HG03565 (cell line): Measurements from ENCODE around the gene SYNPR.

Source experiments
- ATAC-seq: cut with Tn5 transposase; IDR thresholded peaks from one replicate; pipeline ENCODE4 v1.9.1; 2021; ENCODE audit warnings: mild to moderate bottlenecking, moderate library complexity; ENCODE audit not compliant: unreplicated experiment

Gene SYNPR

DNA sequence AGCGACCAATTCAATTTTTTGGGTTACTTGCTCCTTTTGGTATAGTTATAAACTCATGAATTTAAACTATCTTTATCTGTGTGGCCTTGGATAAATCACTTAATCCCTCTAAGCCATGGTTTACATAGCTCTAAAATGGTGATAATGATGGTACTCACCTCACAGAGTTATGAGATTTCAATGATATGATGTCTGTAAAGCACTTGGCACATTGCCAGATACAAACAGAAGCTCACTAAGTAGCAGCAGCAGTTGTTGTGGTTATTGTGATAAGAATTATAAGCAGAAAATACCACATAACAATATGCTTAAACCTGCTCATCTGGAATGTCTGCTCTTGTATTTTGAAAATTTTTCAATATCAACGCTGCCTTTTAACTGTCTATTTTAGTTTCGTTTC is 189.3 kb downstream of the SYNPR start:
- no peak for ATAC-seq

DNA sequence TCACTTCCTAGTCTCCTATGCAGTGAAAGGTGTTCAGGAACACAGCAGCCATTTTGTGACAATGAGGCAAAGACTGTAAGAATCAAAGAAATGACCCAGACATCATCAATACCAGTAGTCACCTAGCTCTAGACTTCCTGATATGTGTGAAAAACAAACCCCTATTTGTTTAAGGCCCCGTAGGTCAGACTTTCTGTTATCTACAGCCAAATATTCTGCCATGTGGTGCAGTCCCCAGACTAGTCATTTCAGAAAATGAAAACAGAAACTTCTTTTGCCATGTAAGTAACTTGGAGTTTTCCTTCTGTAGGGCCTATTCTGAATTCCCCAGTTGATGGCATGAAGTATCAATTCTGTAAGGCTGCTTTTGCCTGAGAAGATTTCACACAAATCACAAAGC is 192.6 kb downstream of the SYNPR start:
- peak; percentile 73 for ATAC-seq

DNA sequence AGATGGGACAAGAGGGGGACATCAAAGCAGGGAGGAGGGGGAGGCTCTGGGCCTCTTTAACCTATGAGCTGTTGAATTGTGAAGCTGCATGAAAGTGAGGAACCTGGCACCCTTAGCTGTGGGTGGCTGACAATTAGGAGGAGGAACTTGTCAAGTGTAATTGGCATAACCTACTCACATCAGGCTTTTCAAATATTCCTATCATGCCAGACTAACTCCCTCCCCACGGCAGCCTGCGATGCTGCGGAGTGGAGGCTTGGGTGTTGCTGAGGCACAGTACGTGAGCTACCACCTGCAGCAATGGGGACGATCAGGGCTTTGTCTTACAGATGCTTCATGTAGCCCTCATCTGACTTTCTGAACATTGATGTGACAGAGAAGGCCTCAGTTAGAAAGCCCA is 193.7 kb downstream of the SYNPR start:
- ATAC-seq: no peak

DNA sequence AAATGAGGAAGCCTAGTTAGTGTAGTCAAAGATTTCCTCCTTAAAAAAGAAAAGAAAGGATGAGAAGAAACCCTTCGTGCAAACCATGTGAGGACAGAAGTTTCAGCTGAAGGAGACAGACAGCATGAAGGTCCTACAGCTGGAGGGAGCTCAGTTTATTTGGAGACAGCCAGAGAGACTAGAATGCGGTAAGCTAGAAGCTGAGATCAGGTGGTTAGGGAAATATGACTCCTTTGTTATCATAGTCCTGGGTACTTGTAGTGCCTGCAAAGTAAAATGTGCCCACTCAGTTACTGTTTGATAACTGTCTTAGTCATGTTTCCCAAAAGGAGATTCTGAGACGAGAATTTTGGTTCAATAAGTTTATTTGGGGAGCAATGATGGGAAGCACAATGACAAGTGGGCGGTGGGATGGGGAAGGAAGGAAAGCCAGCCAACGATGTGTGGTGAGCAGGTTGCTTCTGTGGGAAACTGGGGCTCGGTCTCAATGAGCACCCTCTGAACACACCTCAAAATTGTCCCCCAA is 195.6 kb downstream of the SYNPR start:
- no peak for ATAC-seq

DNA sequence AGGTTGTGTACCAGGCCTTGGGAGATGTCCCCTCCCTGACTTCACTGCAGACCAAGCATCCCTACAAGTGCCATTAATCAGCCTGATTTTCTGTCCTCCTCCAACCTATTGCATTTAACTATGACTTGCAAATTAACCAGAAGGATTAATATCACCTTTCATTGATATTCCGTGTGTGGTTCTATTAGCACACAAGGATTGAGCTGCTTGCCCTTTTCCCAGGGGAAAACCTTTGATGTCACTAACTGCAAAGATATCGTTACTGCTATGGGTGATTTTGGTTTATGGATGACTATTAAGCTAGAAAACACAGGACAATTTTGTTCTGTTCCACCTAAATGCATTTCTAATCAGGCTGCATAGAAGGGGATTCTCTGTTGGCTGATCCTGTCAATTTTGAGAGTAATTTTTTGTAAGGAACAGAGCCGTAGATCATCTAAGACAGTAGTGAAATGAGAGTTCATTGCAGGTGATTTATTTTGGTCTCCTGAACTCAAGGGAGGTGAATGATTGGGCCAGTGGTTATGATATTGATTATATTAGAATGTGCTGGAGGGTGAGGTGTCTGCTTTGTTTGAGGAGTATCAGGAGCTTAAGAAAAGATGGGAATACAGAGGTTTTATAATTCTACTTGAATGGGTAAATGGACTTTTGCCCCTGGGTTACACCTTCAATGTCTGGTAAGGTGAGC is 196.9 kb downstream of the SYNPR start:
- ATAC-seq: no peak

DNA sequence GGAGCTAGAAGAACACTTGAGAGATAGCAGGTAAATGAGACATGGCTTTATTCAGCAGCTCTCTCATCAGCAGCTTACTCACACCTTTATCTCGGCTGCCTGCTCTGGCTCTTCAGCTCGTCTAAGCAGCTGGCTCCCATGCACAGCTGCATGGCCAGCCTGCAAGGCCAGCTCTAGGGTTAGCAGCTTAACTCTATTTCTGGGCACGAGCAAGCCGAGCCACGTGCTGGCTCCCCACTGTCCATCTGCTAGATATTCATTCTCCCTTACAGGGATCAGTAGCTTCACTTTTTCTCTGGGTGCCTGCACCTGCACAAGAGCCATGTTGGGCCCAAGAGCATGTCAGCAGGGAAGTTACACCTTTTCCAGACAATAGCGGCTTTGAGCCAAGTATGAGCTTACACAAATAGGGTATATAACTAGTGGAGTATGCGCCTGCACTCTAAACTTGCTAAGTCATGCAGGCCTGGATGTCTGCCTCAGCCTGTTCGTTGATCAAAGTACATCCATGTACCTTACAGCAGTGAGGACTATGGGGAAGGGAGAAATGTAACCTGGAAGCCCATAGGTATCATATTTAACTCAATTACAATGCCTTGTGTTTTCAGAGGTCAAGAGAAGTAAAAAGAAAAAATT is 199.5 kb downstream of the SYNPR start:
- ATAC-seq: no peak

DNA sequence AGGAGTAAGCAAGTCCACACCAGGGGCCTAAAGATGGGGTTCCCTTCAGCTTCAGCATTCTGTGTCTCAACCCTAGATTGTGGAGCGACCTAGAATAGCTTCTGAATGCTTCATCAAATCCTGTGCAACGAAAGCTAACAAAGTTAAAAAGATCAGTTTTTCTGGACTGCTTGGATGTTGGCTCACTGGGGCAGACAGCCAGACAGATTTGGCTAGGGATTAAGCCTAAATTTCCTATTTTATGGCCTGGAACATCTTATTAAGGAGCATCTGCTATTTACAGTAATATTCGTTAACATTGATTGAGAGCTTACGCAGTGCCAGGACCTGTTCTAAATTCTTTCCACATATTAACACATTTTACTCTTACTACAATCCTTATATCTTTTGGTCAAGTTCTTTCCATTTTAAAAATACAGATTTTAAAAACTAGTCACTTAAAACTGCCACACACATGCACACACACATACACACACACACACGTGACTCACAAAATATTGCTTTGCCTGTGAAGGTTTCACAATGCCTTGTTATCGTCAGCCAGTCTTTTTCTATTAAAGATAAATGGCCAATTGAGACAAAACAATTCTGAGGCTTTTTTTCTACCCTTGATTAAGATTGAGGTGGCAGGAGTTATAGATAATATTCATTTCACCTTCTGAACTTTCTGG is 201.0 kb downstream of the SYNPR start:
- no peak for ATAC-seq

DNA sequence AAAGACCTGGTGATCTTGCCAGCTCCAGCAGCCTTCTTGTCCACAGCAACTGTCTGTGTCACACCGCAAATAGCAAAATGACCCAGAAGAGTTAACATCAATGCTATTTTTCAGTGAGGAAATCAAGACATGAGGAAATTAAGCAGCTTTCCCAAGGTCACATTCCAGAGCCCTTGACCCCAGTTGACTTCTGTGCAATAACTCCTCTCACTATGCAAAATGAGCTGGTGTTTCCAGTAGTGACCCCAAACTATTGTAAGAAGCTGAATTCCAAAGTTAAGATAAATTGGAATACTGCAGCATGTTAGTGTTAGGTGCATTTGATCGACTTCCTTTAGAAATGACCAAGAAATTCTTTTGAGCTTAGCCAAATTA is 201.5 kb downstream of the SYNPR start:
- ATAC-seq: no peak

DNA sequence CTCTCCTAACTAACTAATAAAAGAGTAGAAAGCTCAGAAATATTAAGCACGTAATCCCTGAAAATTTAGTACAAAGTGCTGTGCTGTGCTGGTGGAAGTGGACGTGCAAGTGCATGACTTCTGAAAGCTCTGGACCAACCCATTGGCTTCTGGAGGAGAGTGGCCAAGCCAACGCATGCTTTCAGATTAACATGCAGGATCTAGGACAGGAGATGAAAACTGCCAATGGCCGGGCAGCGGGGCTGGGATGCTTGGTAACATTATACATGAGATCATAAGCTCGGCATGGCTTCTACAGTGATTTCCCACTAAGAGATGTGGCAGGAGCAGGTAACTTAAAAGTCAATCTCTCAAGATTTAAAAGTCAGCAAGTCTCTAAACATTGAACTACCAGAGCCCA is 203.5 kb downstream of the SYNPR start:
- no peak for ATAC-seq

DNA sequence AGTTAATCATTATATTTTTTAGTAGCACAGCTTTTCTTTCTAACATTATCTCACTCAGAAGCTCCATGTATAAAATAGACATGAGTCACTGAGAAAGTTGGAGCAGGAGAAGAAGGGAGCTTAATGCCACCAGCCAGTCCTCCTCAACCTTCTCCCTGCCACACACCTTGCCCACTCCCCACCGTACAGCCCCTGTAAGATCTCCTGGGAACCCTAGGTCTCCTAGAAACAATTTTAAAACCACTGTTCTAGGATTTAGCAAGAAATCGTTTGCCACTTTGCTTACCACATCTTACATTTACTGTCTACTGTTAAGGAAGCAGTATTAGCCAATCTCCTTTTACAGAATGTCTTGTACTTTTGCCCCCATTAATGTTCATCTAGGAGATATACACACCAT is 204.2 kb downstream of the SYNPR start:
- no peak for ATAC-seq

DNA sequence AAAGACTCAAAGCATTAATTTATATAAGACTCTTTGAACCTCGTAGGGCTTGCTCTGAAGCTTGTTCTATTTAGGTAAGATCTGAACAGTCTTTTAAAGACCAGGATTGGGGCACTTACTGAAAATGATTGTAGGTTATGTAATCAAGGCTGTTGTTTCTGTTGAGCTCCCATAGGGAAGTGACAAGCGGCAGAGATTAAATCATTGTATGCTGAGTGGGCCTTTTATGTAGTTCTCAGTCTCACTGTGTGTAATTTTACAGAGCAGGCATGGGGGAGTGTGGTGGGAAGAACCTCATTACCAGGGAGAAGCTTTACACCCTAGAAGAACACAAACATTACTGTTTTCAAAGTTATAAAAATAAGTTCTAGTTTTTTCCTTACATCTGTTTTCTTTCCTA is 214.4 kb downstream of the SYNPR start:
- no peak for ATAC-seq

DNA sequence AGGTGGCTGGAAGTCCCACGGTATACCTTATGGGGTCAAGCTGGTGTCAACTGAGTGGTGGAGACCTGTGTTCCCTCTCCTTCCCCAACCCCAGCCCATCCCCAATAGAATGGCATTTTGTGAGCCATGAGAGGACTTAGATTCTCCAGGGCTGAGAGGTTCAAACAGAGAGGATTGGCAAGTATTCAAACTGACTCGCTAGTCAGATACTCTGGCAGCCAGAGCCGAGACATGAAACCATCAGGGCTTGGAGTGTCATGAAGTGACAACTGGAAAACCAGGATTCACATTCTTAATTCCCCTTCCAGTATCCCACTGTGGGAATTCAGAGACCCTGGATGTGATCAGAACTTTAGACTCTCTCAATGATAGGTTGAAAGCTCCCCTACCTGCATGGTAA is 215.0 kb downstream of the SYNPR start:
- ATAC-seq: no peak

DNA sequence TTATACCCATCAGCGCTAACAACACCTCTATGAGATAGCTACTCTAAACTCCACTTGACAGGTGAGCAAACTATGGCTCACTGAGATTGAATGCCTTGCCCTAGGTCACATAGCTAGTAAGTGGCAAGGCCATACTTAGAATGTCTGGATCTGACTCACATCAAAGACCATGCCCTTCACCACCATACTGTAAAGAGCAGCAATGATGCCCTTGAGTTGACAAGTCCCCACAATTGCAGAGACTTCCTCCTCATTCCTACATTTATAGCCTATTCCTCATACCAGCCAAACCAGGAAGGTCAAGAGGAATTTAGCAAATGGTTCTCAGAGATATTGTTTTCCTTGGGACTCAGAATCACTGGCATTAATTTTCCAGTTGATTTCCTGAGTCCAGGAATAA is 216.5 kb downstream of the SYNPR start:
- ATAC-seq: no peak

DNA sequence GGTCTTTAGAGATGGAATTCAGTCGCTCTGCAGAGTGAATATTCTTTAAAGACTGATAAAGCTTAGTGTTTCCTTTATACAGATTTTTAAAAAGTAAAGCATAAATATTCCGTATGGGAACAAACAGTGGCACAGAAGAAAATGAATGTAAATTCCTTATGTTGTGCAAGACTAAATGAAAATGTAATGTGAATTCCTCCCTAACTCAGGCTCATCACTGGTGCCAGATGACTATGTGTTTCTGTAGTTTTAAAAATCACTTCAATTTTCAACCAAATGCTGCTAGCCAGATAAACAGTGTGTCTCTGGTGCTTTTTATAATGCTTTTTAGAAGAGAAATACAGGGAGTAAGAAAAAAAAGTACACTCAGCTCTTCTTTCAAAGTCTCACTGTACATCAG is 219.5 kb downstream of the SYNPR start:
- ATAC-seq: no peak

DNA sequence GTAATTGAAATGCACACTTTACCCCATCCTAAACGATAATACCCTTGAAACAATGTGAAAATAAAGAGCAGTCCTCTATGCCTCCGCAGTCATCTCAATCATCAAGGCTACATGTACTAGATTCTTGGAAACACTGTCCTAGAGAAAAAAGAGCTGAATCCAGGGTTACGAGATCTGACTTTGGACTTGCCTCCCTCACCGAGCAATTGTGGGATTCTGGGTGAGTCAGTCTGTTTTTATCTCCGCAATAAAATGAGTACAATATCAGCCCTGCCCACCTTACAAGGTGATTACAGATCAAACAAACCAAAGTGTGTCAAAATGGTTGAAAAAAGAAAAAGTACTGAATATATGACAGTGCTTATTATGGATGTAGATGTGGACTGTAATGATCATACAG is 222.1 kb downstream of the SYNPR start:
- ATAC-seq: no peak

DNA sequence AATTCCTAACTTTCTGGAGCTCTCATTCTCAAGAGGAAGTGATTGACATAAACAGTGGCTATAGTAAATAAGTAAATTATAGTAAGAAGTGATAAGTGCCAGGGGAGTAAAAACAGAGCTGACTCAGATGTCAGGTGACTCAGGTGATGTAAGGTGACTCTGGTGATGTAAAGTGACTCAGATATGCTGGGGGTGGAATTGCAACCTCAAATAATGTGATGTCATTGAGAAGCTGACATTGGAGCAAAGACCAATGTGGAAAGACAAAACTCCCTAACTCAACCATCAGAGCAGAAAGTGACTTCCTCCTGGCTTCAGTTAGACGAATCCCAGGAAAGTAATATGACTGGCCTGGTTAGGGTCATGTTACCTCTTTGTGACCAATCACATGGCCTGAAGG is 230.2 kb downstream of the SYNPR start:
- ATAC-seq: no peak

DNA sequence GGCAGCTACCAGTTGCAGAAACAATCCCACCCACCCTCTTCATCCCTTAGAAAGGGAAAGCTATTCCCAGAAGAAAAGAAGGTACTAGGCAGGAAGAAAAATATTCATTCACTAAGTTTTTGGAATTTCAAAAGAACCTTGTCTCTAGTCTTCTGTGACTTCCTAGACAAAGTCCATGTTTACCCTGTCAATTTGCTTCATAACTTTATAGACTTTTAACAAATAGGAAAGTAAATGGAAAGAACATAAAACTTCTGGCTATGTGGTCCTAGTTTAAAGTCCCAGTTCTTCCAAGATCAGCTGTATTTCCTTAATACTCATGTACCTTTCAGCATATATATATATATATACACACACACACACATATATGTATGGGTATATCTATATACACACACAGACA is 230.7 kb downstream of the SYNPR start:
- ATAC-seq: no peak

DNA sequence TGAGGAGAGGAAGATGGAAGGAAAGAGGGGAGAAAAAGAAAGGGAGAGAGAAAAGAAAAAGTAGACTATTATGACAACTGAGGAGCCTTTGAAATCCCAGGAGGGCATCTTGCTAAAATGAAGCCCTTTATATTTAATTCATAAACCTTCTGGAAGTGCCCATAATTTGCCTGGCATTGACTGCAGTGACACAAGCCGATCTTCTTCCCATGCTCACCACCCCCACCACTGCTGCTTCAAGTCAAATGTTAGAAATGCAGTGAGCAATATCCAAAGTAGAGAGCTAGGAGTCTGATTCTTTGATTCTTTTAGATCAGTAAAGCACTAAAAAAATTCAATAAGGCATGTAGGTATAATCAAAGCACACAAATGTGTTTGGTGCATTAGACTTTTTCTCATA is 235.7 kb downstream of the SYNPR start:
- ATAC-seq: no peak

DNA sequence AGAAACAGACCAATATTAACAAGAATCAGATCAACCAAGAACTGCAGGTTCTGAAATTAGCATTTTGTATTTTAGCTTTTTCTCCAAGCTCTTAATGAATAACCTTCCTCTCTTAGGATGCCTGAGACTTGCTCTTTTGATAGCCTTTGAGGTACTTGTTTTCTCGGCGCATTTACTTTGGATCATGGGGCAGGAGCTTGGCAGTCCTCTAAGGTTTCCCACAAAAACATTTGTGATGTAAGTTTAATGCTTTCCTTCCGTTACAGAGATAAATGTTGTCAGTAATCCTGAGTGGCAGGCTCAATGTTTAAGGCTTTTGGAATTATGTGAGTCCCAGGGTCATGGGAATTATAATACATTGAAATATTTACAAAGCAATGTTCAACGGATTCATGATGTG is 236.6 kb downstream of the SYNPR start:
- ATAC-seq: no peak

DNA sequence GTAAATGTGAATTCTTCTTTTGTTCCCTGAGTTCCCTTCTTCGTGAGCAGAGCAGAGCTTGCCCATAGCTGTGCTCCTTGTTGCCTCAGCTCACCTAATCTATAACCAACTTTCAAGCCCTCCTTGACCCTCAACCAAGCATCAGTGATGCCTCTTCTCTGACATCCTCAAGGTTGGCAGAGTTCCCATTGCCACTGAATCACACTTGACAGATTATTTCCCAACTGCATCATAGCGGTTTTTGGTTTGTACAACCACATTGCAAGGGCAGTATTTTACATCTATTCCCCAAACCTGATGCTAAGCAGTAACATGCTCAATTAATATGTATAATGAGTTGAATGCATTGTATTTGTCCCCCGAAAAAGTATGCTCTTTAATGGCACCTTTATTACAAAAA is 241.3 kb downstream of the SYNPR start:
- no peak for ATAC-seq

DNA sequence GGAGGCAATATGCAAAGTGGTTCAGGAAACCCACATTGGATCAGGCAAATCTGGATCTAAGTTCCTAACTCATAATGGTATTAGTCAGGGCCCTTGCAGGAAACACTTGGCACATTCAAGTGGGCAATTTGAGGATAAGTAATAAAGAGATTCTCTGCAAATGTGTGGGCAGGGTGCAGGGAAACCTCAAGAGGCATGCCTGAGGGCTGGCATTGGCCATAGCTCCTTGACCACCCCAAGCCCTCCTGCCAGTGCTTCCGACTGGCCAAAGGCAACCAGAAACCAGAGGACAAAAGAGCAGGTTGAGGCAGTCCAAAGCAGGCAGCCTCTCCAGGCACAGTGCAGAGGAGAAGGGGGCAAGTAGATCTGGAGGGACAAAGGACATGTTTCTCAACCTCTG is 243.5 kb downstream of the SYNPR start:
- no peak for ATAC-seq

DNA sequence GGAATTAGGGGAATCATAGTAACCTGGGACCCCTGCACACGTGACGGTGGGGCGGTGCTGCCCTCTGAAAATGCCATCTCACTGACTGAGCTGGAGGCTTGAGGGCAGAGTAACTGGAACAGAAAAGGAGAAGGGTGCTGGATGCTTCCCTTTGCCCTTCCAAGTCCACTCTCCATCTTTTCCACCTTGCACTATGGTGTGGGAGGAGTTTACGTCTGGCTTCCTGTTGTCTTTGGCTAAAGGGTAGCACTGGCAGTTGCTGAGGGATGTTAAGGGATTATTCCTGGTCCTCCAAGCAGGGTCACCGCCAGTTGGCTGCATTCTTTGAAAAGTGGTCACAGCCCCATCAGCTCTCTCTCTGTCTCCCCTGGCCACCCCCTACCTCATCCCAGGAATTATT is 245.0 kb downstream of the SYNPR start:
- no peak for ATAC-seq
